Smooth muscle cell (in vitro differentiated cells): ENCODE results near the gene SLC1A1. TPM values are rescaled to one million over a fixed set of nuclear protein-coding genes. Genes with fewer than 3 reads are reported as not detected.
"Not testable (repeated sequence)": the region's sequence is repeated elsewhere in the genome, so short reads cannot be mapped to it uniquely, and the experiment has no call there.

Experiments
- DNase-seq: peaks from one replicate; lab custom pipeline; 2025; ENCODE audit not compliant: unreplicated experiment; lab: John Stamatoyannopoulos, UW
- H2AFZ ChIP-seq: fragments of 200-600 bp; sonication (generic); 2 replicates; pipeline ENCODE4 v1.6.0; 2016; ENCODE audit warnings: antibody characterized with exemption, low read depth, mild to moderate bottlenecking
- H3F3A ChIP-seq: fragments of 200-600 bp; sonication (generic); 2 replicates; pipeline ENCODE4 v1.6.0; 2017; ENCODE audit warnings: antibody characterized with exemption, low read depth
- H3K27ac ChIP-seq: fragments of 200-600 bp; sonication (generic); 2 replicates; pipeline ENCODE4 v1.5.1; 2016; ENCODE audit warnings: low read depth, mild to moderate bottlenecking
- H3K27me3 ChIP-seq: fragments of 200-600 bp; sonication (generic); 2 replicates; pipeline ENCODE4 v1.6.1; 2016; ENCODE audit warnings: low read depth, mild to moderate bottlenecking
- H3K36me3 ChIP-seq: fragments of 200-600 bp; sonication (generic); 2 replicates; pipeline ENCODE4 v1.5.1; 2016; ENCODE audit warnings: low read depth
- H3K4me1 ChIP-seq: fragments of 200-600 bp; sonication (generic); 2 replicates; pipeline ENCODE4 v1.5.1; 2016; ENCODE audit warnings: low read depth
- H3K4me2 ChIP-seq: fragments of 200-600 bp; sonication (generic); 2 replicates; pipeline ENCODE4 v1.6.0; 2016; ENCODE audit warnings: mild to moderate bottlenecking
- H3K4me3 ChIP-seq: fragments of 200-600 bp; sonication (generic); 2 replicates; pipeline ENCODE4 v1.5.1; 2016; ENCODE audit warnings: mild to moderate bottlenecking
- H3K79me2 ChIP-seq: fragments of 200-600 bp; sonication (generic); 2 replicates; pipeline ENCODE4 v1.6.0; 2016; ENCODE audit warnings: low read depth, mild to moderate bottlenecking
- H3K9ac ChIP-seq: fragments of 200-600 bp; sonication (generic); 2 replicates; pipeline ENCODE4 v1.6.0; 2016; ENCODE audit warnings: low read depth
- H3K9me3 ChIP-seq: fragments of 200-600 bp; sonication (generic); replicated peaks from 2 replicates; pipeline ENCODE4 v1.5.1; 2016; ENCODE audit warnings: low read depth
- H4K20me1 ChIP-seq: fragments of 200-600 bp; sonication (generic); 2 replicates; pipeline ENCODE4 v1.6.0; 2016; ENCODE audit warnings: low read depth
- WGBS: methylation state at CpG from one replicate; pipeline ENCODE4 v1.1.7; 2016; ENCODE audit warnings: low lambda C conversion rate; 5-methylcytosine and 5-hydroxymethylcytosine counted together
- polyA plus RNA-seq: library from polyadenylated mRNA; unstranded; fragments of >200 nt; fragmentation: Nextera tagmentation; extraction: Ambion mirVana; gene quantifications from 2 replicates; pipeline ENCODE4 v1.2.1, GENCODE V29; 2016
- total RNA-seq: library from RNA; depleted of rRNA; stranded (reverse); fragments of >200 nt; gene quantifications from 2 replicates; pipeline ENCODE4 v1.2.3, GENCODE V29; 2014
- TF ChIP-seq, protein P1 (sequence below): fragments of 200-600 bp; sonication (generic); IDR thresholded peaks from 2 replicates; pipeline ENCODE4 v1.5.1; 2017; ENCODE audit warnings: borderline replicate concordance, mild to moderate bottlenecking, antibody characterized with exemption; ENCODE audit not compliant: insufficient read depth, poor library complexity, severe bottlenecking

The SLC1A1 gene
- total and polyA plus RNA-seq, 2 experiments from 2014 or later, result 11.3 to 15.6 TPM

DNA sequence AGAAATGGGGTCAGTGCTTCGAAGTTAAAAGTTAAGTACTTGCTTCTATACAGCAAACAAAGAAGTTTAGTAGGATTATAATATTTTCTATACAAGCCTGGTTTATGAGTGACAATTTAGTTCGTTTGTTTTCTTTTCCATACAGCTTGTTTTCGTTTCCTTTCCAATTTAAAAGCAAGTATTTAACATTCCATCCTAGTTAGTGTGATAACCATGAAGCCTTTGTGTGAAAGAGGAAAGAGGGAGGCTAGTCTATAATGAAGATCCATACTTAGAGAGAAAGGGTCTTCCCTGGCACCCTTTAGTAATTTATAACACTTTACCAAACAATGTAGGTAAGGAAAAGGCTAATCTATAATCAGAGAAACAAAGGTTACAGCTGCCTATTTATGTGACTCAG, 51.0 kb downstream of the SLC1A1 start:
- WGBS, result 64% methylated on average over 3 of the region's 3 CpGs
- Histone ChIP-seq H3K36me3 (no peaks in the 10 kb centered on the region), H3K4me3 (no peak overlapping the region), H2AFZ (no peak overlapping the region), H3K27me3 (no peaks in the 10 kb centered on the region), H3F3A (no peaks in the 10 kb centered on the region), H3K27ac (no peak overlapping the region), H3K9me3 (no peaks in the 10 kb centered on the region), H3K9ac (no peak overlapping the region), H3K79me2 (no peaks in the 10 kb centered on the region), H4K20me1 (no peaks in the 10 kb centered on the region), H3K4me2 (peak overlapping the region; percentile 19), H3K4me1 (no peaks in the 10 kb centered on the region)
- TF ChIP-seq, protein P1, sequence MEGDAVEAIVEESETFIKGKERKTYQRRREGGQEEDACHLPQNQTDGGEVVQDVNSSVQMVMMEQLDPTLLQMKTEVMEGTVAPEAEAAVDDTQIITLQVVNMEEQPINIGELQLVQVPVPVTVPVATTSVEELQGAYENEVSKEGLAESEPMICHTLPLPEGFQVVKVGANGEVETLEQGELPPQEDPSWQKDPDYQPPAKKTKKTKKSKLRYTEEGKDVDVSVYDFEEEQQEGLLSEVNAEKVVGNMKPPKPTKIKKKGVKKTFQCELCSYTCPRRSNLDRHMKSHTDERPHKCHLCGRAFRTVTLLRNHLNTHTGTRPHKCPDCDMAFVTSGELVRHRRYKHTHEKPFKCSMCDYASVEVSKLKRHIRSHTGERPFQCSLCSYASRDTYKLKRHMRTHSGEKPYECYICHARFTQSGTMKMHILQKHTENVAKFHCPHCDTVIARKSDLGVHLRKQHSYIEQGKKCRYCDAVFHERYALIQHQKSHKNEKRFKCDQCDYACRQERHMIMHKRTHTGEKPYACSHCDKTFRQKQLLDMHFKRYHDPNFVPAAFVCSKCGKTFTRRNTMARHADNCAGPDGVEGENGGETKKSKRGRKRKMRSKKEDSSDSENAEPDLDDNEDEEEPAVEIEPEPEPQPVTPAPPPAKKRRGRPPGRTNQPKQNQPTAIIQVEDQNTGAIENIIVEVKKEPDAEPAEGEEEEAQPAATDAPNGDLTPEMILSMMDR, result no peak
- no peak for DNase-seq

DNA sequence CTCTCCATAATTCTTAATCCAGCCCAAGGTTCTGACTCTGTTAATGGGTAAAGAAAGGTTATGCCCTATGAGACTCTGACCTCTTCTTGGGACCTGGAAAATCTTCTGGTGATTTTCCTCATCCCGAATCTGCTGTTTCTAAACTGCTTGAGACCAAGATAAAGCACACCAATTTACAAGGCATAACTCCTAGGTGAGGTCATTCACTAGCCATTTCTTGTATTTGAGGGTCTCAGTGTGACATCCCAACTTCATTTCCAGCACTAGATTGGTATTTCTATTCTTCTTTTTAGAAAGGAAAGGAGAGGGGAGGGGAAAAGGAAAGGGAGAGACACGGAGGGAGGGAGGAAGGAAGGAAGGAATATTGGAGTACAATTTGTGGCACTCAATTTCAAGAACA, 51.6 kb downstream of the SLC1A1 start:
- WGBS, result 23% methylated on average over 2 of the region's 2 CpGs
- H3K79me2 ChIP-seq, result no peaks in the 10 kb centered on the region
- H3K4me2 ChIP-seq, result peak overlapping the region; percentile 19
- no peak overlapping the region for H3K4me3 ChIP-seq
- H3K27ac ChIP-seq, result no peak overlapping the region
- H3K4me1 ChIP-seq, result no peaks in the 10 kb centered on the region
- H3K27me3 ChIP-seq, result no peaks in the 10 kb centered on the region
- H3K9me3 ChIP-seq, result no peaks in the 10 kb centered on the region
- no peaks in the 10 kb centered on the region for H3K36me3 ChIP-seq
- H4K20me1 ChIP-seq, result no peaks in the 10 kb centered on the region
- H3F3A ChIP-seq, result no peaks in the 10 kb centered on the region
- no peak for DNase-seq
- TF ChIP-seq, protein P1, result no peak
- no peak overlapping the region for H2AFZ ChIP-seq
- no peak overlapping the region for H3K9ac ChIP-seq

DNA sequence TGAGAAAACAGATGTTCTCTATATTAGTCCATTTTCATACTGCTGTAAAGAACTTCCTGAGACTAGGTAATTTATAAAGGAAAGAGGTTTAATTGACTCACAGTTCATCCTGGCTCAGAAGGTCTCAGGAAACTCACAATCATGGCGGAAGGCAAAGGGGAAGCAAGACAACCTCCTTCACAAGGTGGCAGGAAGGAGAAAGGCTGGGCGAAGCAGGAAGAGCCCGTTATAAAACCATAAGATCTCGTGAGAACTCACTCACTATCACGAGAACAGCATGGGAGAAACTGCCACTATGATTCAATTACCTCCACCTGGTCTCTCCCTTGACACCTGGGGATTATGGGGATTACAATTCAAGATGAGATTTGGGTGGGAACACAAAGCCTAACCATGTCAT, 54.4 kb downstream of the SLC1A1 start:
- not testable (repeated sequence) for H3F3A ChIP-seq, H3K27ac ChIP-seq, H3K4me2 ChIP-seq, DNase-seq, H3K79me2 ChIP-seq, H3K27me3 ChIP-seq, H3K4me1 ChIP-seq, H3K9me3 ChIP-seq, H4K20me1 ChIP-seq, H3K9ac ChIP-seq, H3K36me3 ChIP-seq, H2AFZ ChIP-seq, H3K4me3 ChIP-seq
- 94% methylated on average over 5 of the region's 5 CpGs for WGBS

DNA sequence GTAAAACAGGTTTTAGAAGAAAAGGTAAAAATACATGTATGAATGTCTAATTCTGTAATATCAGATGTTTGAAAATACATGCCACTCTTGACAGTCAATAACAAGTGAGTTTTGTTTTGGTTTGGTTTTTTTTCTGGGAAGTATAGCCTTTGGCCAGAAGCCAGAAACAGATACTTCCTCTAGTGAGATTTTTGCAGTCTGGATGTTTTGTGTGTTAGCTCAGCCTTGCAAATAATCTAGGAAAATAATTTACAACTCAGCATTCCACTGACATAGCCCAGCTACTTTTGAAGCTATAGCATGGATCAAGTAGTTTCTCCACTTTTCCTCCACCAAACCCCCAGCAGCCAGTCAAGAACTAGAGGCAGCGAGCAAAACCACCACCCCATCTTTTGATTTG, 56.7 kb downstream of the SLC1A1 start:
- Histone ChIP-seq H3K4me3 (no peak overlapping the region), H3F3A (no peaks in the 10 kb centered on the region), H2AFZ (no peak overlapping the region), H3K36me3 (no peaks in the 10 kb centered on the region), H3K27ac (no peak overlapping the region), H3K4me2 (no peak overlapping the region), H3K79me2 (no peaks in the 10 kb centered on the region), H4K20me1 (no peaks in the 10 kb centered on the region), H3K27me3 (no peaks in the 10 kb centered on the region), H3K4me1 (no peaks in the 10 kb centered on the region), H3K9me3 (no peaks in the 10 kb centered on the region), H3K9ac (no peak overlapping the region)
- TF ChIP-seq, protein P1, result no peak
- DNase-seq, result no peak
- 90% methylated on average over 1 of the region's 1 CpG for WGBS
